Esophagus squamous epithelium (tissue), 4 donors: Measurements from ENCODE around the gene UGT1A5.

Experiments
- CTCF ChIP-seq, 6 experiments: fragments of 450-650 bp in 4 of 6; fragments of 200-600 bp in 2 of 6; sonication (generic) in 2 of 6; IDR thresholded peaks; one replicate each; pipeline ENCODE4 v1.5.1; 2016 to 2019; ENCODE audit warnings: antibody characterized with exemption in 6 of 6, mild to moderate bottlenecking in 4 of 6, moderate library complexity in 4 of 6
- POLR2A ChIP-seq, 4 donors: fragments of 450-650 bp; IDR thresholded peaks; one replicate each; pipeline ENCODE4 v1.6.1; 2017; ENCODE audit warnings: antibody characterized with exemption in 4 of 4, mild to moderate bottlenecking in 4 of 4, moderate library complexity in 3 of 4

GRCh38 chr2:233702238-233702637, 10.5 kb upstream of the UGT1A5 start:
- no peak for TF ChIP-seq POLR2A (IDR thresholded peaks at IDR 0.05)
- TF ChIP-seq CTCF (IDR thresholded peaks at IDR 0.05), result no peak
